ENCODE results near the gene SLC26A9.

DNA sequence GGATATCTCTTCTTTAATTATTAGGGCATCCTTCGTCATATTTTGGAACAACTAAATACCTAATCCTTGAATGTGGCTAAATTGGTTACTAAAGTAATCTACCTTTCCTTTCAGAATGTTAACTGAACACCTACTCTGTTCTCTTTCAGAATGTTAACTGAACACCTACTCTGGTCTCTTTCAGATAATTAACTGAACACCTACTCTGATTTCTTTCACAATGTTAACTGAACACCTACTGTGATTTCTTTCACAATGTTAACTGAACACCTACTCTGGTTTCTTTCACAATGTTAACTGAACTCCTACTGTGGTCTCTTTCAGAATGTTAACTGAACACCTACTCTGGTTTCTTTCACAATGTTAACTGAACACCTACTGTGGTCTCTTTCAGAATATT is 38.0 kb upstream of the SLC26A9 start:
- TF ChIP-seq CTCF (conservative IDR thresholded peaks at IDR 0.05 in 1 of 2, IDR thresholded peaks at IDR 0.05 in 1 of 2; ENCODE audit: low read depth in 1 of 2, low read length in 2 of 2) (no peak), EZH2 (IDR thresholded peaks at IDR 0.05; ENCODE audit: low read length, missing control alignments) (no peak)
